22Rv1 (cell line): ENCODE measurements around the gene SMIM44.

Source experiments
- H3K27ac ChIP-seq: fragments of 450-650 bp; 2 replicates; pipeline ENCODE4 v1.5.1; 2017
- ZFX ChIP-seq: fragments of 450-650 bp; IDR thresholded peaks from 2 replicates; pipeline ENCODE4 v1.6.1; 2017; ENCODE audit warnings: antibody characterized with exemption, borderline replicate concordance
- TF ChIP-seq, protein P1 (sequence below): fragments of 450-650 bp; IDR thresholded peaks from 2 replicates; pipeline ENCODE4 v1.5.1; 2017; ENCODE audit warnings: mild to moderate bottlenecking

The SMIM44 gene

DNA sequence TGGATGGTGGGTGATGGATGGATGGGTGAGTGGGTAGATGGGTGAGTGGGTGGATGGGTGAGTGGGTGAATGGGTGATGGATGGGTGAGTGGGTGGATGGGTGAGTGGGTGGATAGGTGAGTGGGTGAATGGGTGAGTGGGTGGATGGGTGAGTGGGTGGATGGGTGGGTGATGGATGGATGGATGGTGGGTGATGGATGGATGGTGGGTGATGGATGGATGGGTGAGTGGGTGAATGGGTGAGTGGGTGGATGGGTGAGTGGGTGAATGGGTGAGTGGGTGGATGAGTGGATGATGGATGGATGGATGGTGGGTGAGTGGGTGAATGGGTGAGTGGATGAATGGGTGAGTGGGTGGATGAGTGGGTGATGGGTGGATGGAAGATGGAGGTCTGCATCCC lies 5.7 kb downstream of the SMIM44 start:
- H3K27ac ChIP-seq, result no peak overlapping the region
- TF ChIP-seq, protein P1, sequence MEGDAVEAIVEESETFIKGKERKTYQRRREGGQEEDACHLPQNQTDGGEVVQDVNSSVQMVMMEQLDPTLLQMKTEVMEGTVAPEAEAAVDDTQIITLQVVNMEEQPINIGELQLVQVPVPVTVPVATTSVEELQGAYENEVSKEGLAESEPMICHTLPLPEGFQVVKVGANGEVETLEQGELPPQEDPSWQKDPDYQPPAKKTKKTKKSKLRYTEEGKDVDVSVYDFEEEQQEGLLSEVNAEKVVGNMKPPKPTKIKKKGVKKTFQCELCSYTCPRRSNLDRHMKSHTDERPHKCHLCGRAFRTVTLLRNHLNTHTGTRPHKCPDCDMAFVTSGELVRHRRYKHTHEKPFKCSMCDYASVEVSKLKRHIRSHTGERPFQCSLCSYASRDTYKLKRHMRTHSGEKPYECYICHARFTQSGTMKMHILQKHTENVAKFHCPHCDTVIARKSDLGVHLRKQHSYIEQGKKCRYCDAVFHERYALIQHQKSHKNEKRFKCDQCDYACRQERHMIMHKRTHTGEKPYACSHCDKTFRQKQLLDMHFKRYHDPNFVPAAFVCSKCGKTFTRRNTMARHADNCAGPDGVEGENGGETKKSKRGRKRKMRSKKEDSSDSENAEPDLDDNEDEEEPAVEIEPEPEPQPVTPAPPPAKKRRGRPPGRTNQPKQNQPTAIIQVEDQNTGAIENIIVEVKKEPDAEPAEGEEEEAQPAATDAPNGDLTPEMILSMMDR, result no peak
- TF ChIP-seq ZFX, result no peak

DNA sequence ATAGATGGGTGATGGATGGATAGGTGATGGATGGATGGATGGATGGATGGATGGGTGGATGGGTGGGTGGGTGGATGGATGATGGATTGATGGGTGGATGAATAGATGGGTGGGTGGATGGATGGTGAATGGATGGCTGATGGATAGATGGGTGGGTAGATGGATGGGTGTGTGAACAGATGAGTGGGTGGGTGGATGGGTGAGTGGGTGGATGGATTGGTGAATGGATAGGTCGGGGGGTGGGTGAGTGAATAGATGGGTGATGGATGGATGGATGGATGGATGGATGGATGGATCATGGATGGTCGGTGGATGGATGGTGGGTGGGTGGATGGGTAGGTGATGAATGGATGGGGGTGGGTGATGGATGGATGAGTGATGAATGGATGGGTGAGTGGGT lies 6.4 kb downstream of the SMIM44 start:
- H3K27ac ChIP-seq, result no peak overlapping the region
- TF ChIP-seq, protein P1, result no peak
- TF ChIP-seq ZFX, result no peak

DNA sequence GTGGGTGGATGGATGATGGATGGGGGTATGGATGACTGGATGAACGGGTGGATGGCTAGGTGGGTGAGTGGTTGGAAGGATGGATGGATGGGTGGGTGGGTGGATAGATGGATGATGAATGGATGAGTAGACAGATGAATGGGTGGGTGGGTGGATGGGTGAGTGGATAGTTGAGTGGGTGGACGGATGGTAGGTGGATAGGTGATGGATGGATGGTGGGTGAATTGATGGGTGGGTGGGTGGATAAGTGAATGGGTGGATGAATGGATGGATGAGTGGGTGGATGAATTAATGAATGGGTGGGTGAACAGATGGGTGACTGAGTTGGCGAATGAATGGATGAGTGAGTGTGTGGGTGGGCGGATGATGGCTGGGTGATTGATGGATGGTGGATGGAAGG lies 7.8 kb downstream of the SMIM44 start:
- no peak for TF ChIP-seq ZFX
- TF ChIP-seq, protein P1, result no peak
- no peak overlapping the region for H3K27ac ChIP-seq

DNA sequence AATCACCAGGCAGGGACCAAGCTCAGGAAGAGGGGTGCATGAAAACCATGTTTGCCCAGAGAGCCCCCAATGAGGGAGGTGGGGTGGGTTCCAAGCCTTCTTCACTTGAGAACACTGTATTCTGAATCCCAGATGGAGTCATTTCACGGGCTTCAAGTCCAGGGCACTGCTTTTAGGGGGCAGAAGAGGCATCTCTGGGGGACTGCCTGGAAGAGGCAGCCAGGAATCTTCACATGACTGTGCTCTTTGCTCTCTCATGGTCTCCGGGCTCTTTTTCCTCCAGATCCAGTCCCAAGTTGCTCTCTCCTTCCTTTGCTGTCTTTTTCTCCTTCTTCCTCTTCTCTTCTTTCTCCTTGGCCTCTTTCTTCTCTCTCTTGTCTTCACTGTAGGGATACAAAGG lies 8.6 kb downstream of the SMIM44 start:
- TF ChIP-seq ZFX, result no peak
- TF ChIP-seq, protein P1, result no peak
- no peak overlapping the region for H3K27ac ChIP-seq

DNA sequence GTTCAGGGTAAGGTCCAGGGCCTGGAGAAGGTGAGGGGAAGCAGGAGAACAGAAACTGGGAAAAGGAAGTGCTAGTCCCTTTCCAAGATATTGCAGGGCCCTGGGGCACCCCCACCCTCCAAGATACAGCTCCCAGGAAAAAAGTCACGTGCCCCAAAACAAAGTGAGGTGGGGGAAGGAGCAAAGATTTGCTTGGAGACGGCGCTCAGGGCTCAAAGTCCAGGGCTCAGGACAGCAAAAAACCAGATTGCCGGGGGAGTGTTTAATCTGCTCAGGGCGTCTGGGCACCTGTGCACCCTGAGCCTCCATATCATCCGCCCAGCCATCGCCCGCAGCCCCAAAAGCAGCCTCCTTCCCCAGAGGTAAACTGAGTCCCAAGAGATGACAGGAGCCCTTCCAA lies 9.2 kb downstream of the SMIM44 start:
- no peak for TF ChIP-seq ZFX
- TF ChIP-seq, protein P1, result no peak
- H3K27ac ChIP-seq, result no peak overlapping the region

DNA sequence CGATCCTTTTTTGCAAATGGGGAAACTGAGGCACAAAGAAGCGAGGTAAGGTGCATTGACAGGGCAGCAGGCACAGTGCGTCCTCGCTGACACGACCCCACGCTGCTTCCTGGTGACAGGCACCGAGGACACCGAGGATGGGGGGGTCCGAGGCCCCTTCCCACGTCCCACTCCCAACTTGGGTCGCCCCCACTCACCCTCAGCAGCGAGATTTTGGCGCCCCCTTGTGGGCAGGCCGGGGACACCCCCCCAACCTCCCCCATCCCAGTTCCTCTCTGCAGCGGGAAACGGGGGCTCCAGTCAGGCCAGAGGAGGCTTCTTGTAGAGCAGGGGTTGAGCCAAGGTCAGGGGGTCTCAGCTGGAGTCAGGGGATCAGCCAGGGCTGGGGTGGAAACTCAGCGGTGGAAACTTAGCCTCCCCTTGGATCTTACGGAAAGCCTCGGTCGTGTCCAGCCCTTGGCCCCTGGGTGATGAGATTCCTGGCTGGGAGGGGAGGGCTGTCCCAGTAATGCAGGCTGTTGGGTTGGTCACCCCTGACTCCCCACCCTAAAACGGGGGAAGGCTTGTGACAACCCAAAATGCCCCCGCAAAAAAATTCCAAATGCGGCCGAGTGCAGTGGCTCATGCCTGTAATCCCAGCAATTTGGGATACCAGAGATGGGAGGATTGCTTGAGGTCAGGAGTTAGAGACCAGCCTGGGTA lies 11.1 kb downstream of the SMIM44 start:
- TF ChIP-seq ZFX, result no peak
- TF ChIP-seq, protein P1, result peak; percentile 93

DNA sequence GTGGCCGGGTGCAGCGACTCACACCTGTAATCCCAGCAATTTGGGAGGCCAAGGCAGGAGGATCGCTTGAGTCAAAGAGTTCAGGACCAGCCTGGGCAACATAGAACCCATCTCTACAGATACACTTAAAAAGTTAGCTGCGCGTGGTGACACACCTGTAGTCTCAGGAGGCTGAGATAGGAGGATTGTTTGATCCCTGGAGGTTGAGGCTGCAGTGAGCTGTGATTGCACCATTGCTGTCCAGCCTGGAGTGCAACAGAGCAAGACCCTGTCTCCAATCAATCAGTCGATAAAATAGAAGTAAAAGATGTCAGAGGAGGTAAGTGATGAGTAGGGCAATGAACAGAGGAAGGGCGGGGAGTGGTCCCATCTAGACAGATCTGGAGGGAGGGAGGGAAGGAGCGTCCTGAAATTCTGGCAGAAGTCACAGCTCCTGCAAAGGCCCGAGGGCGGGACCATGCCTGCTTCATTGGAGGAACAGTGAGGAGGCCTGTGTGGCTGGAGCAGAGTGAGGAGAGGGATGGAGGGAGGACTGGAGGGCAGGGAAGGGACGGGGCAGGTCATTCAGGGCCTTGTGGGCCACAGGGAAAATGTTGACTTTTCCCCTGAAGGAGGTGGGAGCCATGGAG lies 12.6 kb downstream of the SMIM44 start:
- no peak overlapping the region for H3K27ac ChIP-seq
- TF ChIP-seq, protein P1, result no peak
- TF ChIP-seq ZFX, result no peak

More for the DNA sequence above, 11.1 kb downstream of the SMIM44 start:
- H3K27ac ChIP-seq, result no peak overlapping the region
